A549 (cell line): Measurements from ENCODE around the gene DMBT1. TPM values are rescaled to one million over a fixed set of nuclear protein-coding genes. Genes with fewer than 3 reads are reported as not detected.

Source experiments
- ATAC-seq, 2 experiments: fragments of 200-7000 bp in 1 of 2; fragments of >200 bp in 1 of 2; cut with Nextera tagmentation in 1 of 2; cut with Tn5 transposase in 1 of 2; 3 replicates each; pipeline versions ENCODE4 v1.8.0 to v1.9.1; 2018 to 2020; ENCODE audit warnings: mild to moderate bottlenecking in 1 of 2, moderate library complexity in 1 of 2
- CTCF ChIA-PET: fragments of 300-600 bp; sonication (Branson Sonifier 250); formaldehyde crosslinking; extraction: SDS; loops from one replicate; lab custom pipeline; 2021; ENCODE audit warnings: antibody characterized with exemption, inconsistent platforms; lab: Yijun Ruan, JAX
- POLR2A ChIA-PET: fragments of 350-600 bp; formaldehyde crosslinking; extraction: SDS; loops from one replicate; lab custom pipeline; 2021; ENCODE audit warnings: antibody characterized with exemption, inconsistent platforms; lab: Yijun Ruan, JAX
- DNase-seq, 2 experiments: peaks; one replicate each; pipeline versions ENCODE4 v3.0.0 to v3.0.0-alpha.2; 2011 to 2016; ENCODE audit warnings: low read depth in 1 of 2, low spot score in 1 of 2
- FAIRE-seq: peaks from 2 replicates; lab custom pipeline; 2011; peaks lifted over from hg19 to GRCh38; lab: Jason Lieb, UNC
- H3K27ac ChIP-seq, 2 experiments: fragments of >200 bp; sonication (Bioruptor Twin); formaldehyde crosslinking; 3 replicates each; pipeline ENCODE4 v1.5.1; 2016 to 2017
- H3K4me1 ChIP-seq: fragments of >200 bp; sonication (Bioruptor Twin); formaldehyde crosslinking; 3 replicates; pipeline ENCODE4 v1.6.1; 2016
- H3K4me2 ChIP-seq: fragments of >200 bp; sonication (Bioruptor Twin); formaldehyde crosslinking; 3 replicates; pipeline ENCODE4 v1.6.1; 2016
- H3K4me3 ChIP-seq: fragments of >200 bp; sonication (Bioruptor Twin); formaldehyde crosslinking; 3 replicates; pipeline ENCODE4 v1.5.1; 2016
- H3K9me3 ChIP-seq: fragments of >200 bp; sonication (Bioruptor Twin); formaldehyde crosslinking; 3 replicates; pipeline ENCODE4 v1.6.1; 2016
- BHLHE40 ChIP-seq: IDR thresholded peaks from 2 replicates; pipeline ENCODE4 v1.6.1; 2012; ENCODE audit warnings: low read depth, low read length, inconsistent platforms
- CBX8 ChIP-seq: fragments of 200-600 bp; sonication (generic); IDR thresholded peaks from 2 replicates; pipeline ENCODE4 v1.6.1; 2016
- EHMT2 ChIP-seq: fragments of 200-600 bp; sonication (generic); IDR thresholded peaks from 2 replicates; pipeline ENCODE4 v1.6.1; 2016; ENCODE audit warnings: antibody characterized with exemption, low read depth, mild to moderate bottlenecking, moderate library complexity
- ESRRA ChIP-seq: fragments of 150-350 bp; IDR thresholded peaks from 2 replicates; pipeline ENCODE4 v1.6.1; 2014; ENCODE audit warnings: mild to moderate bottlenecking, low read length, borderline replicate concordance
- FOSB ChIP-seq: fragments of 250-450 bp; sonication (Bioruptor Pico); IDR thresholded peaks from 2 replicates; pipeline ENCODE4 v1.5.0; 2020; ENCODE audit warnings: mild to moderate bottlenecking, moderate library complexity
- HEYL ChIP-seq: fragments of 250-450 bp; sonication (Bioruptor Pico); IDR thresholded peaks from 2 replicates; pipeline ENCODE4 v1.8.0; 2021; ENCODE audit warnings: mild to moderate bottlenecking, moderate library complexity
- HMGXB4 ChIP-seq: fragments of 250-450 bp; sonication (Bioruptor Pico); IDR thresholded peaks from 2 replicates; pipeline ENCODE4 v1.5.0; 2021; ENCODE audit warnings: mild to moderate bottlenecking, moderate library complexity, borderline replicate concordance
- HOXA7 ChIP-seq: fragments of 250-450 bp; sonication (Bioruptor Pico); IDR thresholded peaks from 2 replicates; pipeline ENCODE4 v1.5.0; 2020; ENCODE audit warnings: mild to moderate bottlenecking, moderate library complexity
- MYC ChIP-seq: IDR thresholded peaks from 2 replicates; pipeline ENCODE4 v1.6.1; 2012; ENCODE audit warnings: mild to moderate bottlenecking, inconsistent platforms, low read length, improper control_type of control experiment, borderline replicate concordance
- NFE2L2 ChIP-seq: fragments of 150-350 bp; conservative IDR thresholded peaks from 2 replicates; pipeline ENCODE4 v1.6.1; 2014; ENCODE audit warnings: low read length
- NPAS2 ChIP-seq: fragments of 250-450 bp; sonication (Bioruptor Pico); IDR thresholded peaks from 2 replicates; pipeline ENCODE4 v1.8.0; 2022; ENCODE audit warnings: mild to moderate bottlenecking, moderate library complexity, borderline replicate concordance
- PHF8 ChIP-seq: fragments of 200-600 bp; sonication (generic); IDR thresholded peaks from 2 replicates; pipeline ENCODE4 v1.6.1; 2016; ENCODE audit warnings: low read depth, mild to moderate bottlenecking, antibody characterized with exemption, moderate library complexity, borderline replicate concordance
- POLR2A ChIP-seq: IDR thresholded peaks from 2 replicates; pipeline ENCODE4 v1.6.1; 2012; ENCODE audit warnings: mild to moderate bottlenecking, low read length
- SMC3 ChIP-seq: fragments of >200 bp; sonication (Bioruptor Twin); formaldehyde crosslinking; IDR thresholded peaks from 3 replicates; pipeline ENCODE4 v1.6.1; 2018; ENCODE audit warnings: inconsistent platforms
- TP53 ChIP-seq: fragments of 250-450 bp; sonication (Bioruptor Pico); IDR thresholded peaks from 2 replicates; pipeline ENCODE4 v1.5.0; 2021; ENCODE audit warnings: mild to moderate bottlenecking, moderate library complexity
- ZFP36 ChIP-seq: fragments of 450-650 bp; IDR thresholded peaks from 2 replicates; pipeline ENCODE4 v1.6.1; 2014; ENCODE audit warnings: borderline replicate concordance; ENCODE audit not compliant: partially characterized antibody
- WGBS: methylation state at CpG from one replicate; pipeline ENCODE4 v1.1.6; 2017; ENCODE audit errors: missing lambda C conversion rate; 5-methylcytosine and 5-hydroxymethylcytosine counted together
- polyA minus RNA-seq: library from RNA; depleted of rRNA, polyadenylated mRNA; stranded (reverse); fragments of >200 nt; gene quantifications from 2 replicates; pipeline ENCODE4 v1.2.3, GENCODE V29; 2011; rRNA and poly(A)+ RNA removed
- polyA plus RNA-seq, 4 experiments: library from polyadenylated mRNA; depleted of rRNA in 3 of 4; stranded (reverse); fragments of >200 nt; fragmentation: RNase III in 1 of 4; extraction: RNeasy Plus Mini Kit Qiagen cat#74134 plus additional on column Dnase treatment in 1 of 4; gene quantifications; 2 replicates in 3 of 4; 3 replicates in 1 of 4; pipeline ENCODE4 v1.2.3, GENCODE V29; 2011 to 2017
- TF ChIP-seq, protein P1 (sequence below): fragments of 200-600 bp; sonication (generic); IDR thresholded peaks from 2 replicates; pipeline ENCODE4 v1.6.1; 2016; ENCODE audit warnings: antibody characterized with exemption, mild to moderate bottlenecking, moderate library complexity
- TF ChIP-seq, protein P2 (sequence below): fragments of >200 bp; sonication (Bioruptor Twin); formaldehyde crosslinking; IDR thresholded peaks from 2 replicates; pipeline ENCODE4 v1.6.1; 2016

The DMBT1 gene
- polyA plus RNA-seq (2011; rRNA removed) (0.01 and 0.05 TPM in 2 replicates), polyA plus RNA-seq (2017; fragmentation: RNase III; extraction: RNeasy Plus Mini Kit Qiagen cat#74134 plus additional on column Dnase treatment) (0.01 to 0.03 TPM in 2 of 3 replicates, not detected in the other), polyA minus RNA-seq (0.15 TPM in 1 of 2 replicates, not detected in the other)
- 0.01 TPM in 2 replicates for polyA plus RNA-seq (2012; cell fraction: cytosol; rRNA removed)
- 0.01 TPM in 1 of 2 replicates, not detected in the other for polyA plus RNA-seq (2012; cell fraction: nucleus; rRNA removed)

DNA sequence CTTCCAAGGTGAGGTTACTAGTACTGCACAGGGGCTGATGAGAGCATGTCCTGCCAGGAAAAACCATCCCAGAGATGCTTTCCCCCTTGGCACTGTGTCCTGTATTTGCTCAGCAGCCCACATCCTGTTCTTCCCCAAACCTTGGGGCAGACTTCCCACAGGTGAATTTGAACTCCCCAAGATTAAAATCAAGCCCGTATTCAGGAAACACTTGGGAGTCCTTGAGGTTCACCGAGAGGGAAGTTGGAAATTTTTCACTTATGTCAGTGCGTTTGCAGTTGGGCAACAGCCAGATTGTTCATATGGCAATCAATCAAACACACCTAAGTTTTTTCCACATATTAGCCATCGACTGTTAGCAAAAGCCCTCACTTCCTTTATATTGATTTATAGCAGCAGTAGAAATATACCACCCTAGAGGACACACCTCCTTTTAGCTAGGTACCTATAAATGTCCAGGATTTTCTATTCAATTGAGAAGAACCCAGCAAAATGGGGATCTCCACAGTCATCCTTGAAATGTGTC is at the start of gene DMBT1:
Gene DMBT1 (plus strand): TSS at position 476 of the 526 bp plus-strand sequence. CDS start 17 bp downstream, at position 493.
- peaks cover 6% of the 10 kb centered on the region; the same call in 1 of the 3 replicates for H3K4me1 ChIP-seq
- POLR2A ChIA-PET: no interaction called here
- ATAC-seq (no peak), FAIRE-seq (no peak), DNase-seq (no peak)
- no peak within 1 kb of the TSS for H3K4me3 ChIP-seq
- WGBS: 20% methylated on average over 4 of the region's 4 CpGs
- H3K9me3 ChIP-seq: no peaks in the 10 kb centered on the region
- no peak within 1 kb of the TSS for H3K27ac ChIP-seq
- H3K4me2 ChIP-seq: peak within 1 kb of the TSS; percentile 25; the same call in 1 of the 3 replicates
- TF ChIP-seq ZFP36: no peak
- TF ChIP-seq NFE2L2: no peak
- no peak for TF ChIP-seq CBX8
- TF ChIP-seq HOXA7: no peak
- no peak for TF ChIP-seq SMC3
- TF ChIP-seq, protein P1, sequence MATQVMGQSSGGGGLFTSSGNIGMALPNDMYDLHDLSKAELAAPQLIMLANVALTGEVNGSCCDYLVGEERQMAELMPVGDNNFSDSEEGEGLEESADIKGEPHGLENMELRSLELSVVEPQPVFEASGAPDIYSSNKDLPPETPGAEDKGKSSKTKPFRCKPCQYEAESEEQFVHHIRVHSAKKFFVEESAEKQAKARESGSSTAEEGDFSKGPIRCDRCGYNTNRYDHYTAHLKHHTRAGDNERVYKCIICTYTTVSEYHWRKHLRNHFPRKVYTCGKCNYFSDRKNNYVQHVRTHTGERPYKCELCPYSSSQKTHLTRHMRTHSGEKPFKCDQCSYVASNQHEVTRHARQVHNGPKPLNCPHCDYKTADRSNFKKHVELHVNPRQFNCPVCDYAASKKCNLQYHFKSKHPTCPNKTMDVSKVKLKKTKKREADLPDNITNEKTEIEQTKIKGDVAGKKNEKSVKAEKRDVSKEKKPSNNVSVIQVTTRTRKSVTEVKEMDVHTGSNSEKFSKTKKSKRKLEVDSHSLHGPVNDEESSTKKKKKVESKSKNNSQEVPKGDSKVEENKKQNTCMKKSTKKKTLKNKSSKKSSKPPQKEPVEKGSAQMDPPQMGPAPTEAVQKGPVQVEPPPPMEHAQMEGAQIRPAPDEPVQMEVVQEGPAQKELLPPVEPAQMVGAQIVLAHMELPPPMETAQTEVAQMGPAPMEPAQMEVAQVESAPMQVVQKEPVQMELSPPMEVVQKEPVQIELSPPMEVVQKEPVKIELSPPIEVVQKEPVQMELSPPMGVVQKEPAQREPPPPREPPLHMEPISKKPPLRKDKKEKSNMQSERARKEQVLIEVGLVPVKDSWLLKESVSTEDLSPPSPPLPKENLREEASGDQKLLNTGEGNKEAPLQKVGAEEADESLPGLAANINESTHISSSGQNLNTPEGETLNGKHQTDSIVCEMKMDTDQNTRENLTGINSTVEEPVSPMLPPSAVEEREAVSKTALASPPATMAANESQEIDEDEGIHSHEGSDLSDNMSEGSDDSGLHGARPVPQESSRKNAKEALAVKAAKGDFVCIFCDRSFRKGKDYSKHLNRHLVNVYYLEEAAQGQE: no peak
- no peak for TF ChIP-seq BHLHE40
- TF ChIP-seq EHMT2: no peak
- no peak for TF ChIP-seq PHF8
- no peak for TF ChIP-seq POLR2A
- TF ChIP-seq TP53 (CRISPR knock-in tag): no peak
- TF ChIP-seq ESRRA: no peak
- TF ChIP-seq HMGXB4: no peak
- TF ChIP-seq MYC: no peak
- TF ChIP-seq, protein P2, sequence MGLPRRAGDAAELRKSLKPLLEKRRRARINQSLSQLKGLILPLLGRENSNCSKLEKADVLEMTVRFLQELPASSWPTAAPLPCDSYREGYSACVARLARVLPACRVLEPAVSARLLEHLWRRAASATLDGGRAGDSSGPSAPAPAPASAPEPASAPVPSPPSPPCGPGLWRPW: no peak
- CTCF ChIA-PET: interaction anchor here (1.8 to 2.4 kb wide), 2 partner anchors 126 to 258 kb away, joined by 4 to 7 read pairs; no protein-coding TSS in a partner anchor

DNA sequence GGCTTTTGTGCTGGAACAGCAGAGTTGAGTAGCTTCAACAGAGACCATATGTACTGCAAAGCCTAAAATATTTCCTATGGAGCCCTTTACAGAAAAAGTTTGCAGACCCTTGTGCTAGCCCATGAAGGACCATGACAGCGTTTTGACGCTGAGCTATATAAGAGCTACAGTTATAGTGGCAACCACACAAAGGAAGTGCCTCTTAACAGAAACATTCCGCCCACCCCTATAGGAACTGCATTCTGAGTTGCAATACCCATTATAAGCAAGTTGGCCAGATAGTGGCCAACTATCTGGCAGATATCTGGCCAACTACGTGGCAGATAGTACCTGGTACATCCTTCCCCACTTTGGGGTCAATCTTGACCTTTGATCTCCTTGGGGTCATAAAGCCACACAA is 47.5 kb upstream of the DMBT1 start:
- H3K4me1 ChIP-seq: no peaks in the 10 kb centered on the region
- no peaks in the 10 kb centered on the region for H3K9me3 ChIP-seq
- DNase-seq: no peak
- no peak overlapping the region for H3K4me2 ChIP-seq
- 86% methylated on average over 4 of the region's 4 CpGs for WGBS
- TF ChIP-seq HEYL (CRISPR knock-in tag) (no peak), EHMT2 (no peak), NPAS2 (CRISPR knock-in tag) (no peak), FOSB (CRISPR knock-in tag) (no peak)
- ChIA-PET POLR2A (no interaction called here), CTCF (interaction anchor here (0.6 to 3.0 kb wide), 5 partner anchors 9 to 849 kb away, joined by 3 to 14 read pairs (median 5); no protein-coding TSS in a partner anchor)
- H3K27ac ChIP-seq: no peak overlapping the region
- no peak for FAIRE-seq
- no peak overlapping the region for H3K4me3 ChIP-seq
- ATAC-seq: no peak
